WTC11 (cell line): ENCODE results near the gene LRRFIP2. TPM values are rescaled to one million over a fixed set of nuclear protein-coding genes. Genes with fewer than 3 reads are reported as not detected.

Experiments
- ATAC-seq: fragments of 200-7000 bp; cut with Tn5 transposase; 2 replicates; pipeline ENCODE4 v1.10.0; 2021; ENCODE audit warnings: mild to moderate bottlenecking, moderate library complexity
- CTCF ChIA-PET: fragments of 300-600 bp; sonication (Branson Sonifier 250); formaldehyde crosslinking; loops from one replicate; lab custom pipeline; 2021; ENCODE audit warnings: antibody characterized with exemption; lab: Charles Lee
- POLR2A ChIA-PET: fragments of 350-600 bp; sonication (Branson Sonifier 250); formaldehyde crosslinking; loops from one replicate; lab custom pipeline; 2021; ENCODE audit warnings: antibody characterized with exemption; lab: Charles Lee
- DNase-seq: peaks from one replicate; pipeline ENCODE4 v3.0.0; 2021; ENCODE audit warnings: low spot score
- H3K27ac Mint-ChIP-seq: 2 replicates; pipeline ENCODE4 v1.8.0; 2021; ENCODE audit warnings: mixed read lengths
- H3K27me3 Mint-ChIP-seq: 2 replicates; pipeline ENCODE4 v1.8.0; 2021; ENCODE audit warnings: low read depth, mild to moderate bottlenecking, moderate library complexity, mixed read lengths
- H3K36me3 Mint-ChIP-seq: 2 replicates; pipeline ENCODE4 v1.8.0; 2021; ENCODE audit warnings: mixed read lengths
- H3K4me1 Mint-ChIP-seq: 2 replicates; pipeline ENCODE4 v1.8.0; 2022; ENCODE audit warnings: mixed read lengths
- H3K4me3 Mint-ChIP-seq: 2 replicates; pipeline ENCODE4 v1.8.0; 2021; ENCODE audit warnings: mild to moderate bottlenecking, moderate library complexity, mixed read lengths
- H3K9me3 Mint-ChIP-seq: 2 replicates; pipeline ENCODE4 v1.8.0; 2021; ENCODE audit warnings: mixed read lengths
- ARID4B ChIP-seq: sonication (generic); formaldehyde crosslinking; IDR thresholded peaks from 2 replicates; pipeline ENCODE4 v1.8.0; 2023; ENCODE audit warnings: missing genetic modification reagents, mild to moderate bottlenecking, borderline replicate concordance
- CDX4 ChIP-seq: fragments of 250-450 bp; sonication (Bioruptor Pico); IDR thresholded peaks from 2 replicates; pipeline ENCODE4 v1.9.0; 2021; ENCODE audit warnings: moderate library complexity, mild to moderate bottlenecking, inconsistent platforms, borderline replicate concordance
- E2F1 ChIP-seq: sonication (generic); formaldehyde crosslinking; IDR thresholded peaks from 2 replicates; pipeline ENCODE4 v1.8.0; 2022; ENCODE audit warnings: mild to moderate bottlenecking, missing genetic modification reagents
- E2F4 ChIP-seq: sonication (generic); formaldehyde crosslinking; IDR thresholded peaks from 2 replicates; pipeline ENCODE4 v1.8.1; 2022; ENCODE audit warnings: low read depth, mild to moderate bottlenecking, moderate library complexity, missing genetic modification reagents, borderline replicate concordance
- E2F5 ChIP-seq: sonication (generic); formaldehyde crosslinking; IDR thresholded peaks from 2 replicates; pipeline ENCODE4 v1.8.1; 2022; ENCODE audit warnings: mild to moderate bottlenecking, moderate library complexity, missing genetic modification reagents
- ETV6 ChIP-seq: sonication (generic); formaldehyde crosslinking; IDR thresholded peaks from 2 replicates; pipeline ENCODE4 v1.8.1; 2022; ENCODE audit warnings: mild to moderate bottlenecking, missing genetic modification reagents
- FOXJ3 ChIP-seq: sonication (generic); formaldehyde crosslinking; IDR thresholded peaks from 2 replicates; pipeline ENCODE4 v1.9.0; 2021; ENCODE audit warnings: missing genetic modification reagents, mild to moderate bottlenecking, borderline replicate concordance
- GRHL2 ChIP-seq: fragments of 250-450 bp; sonication (Bioruptor Pico); IDR thresholded peaks from 2 replicates; pipeline ENCODE4 v1.8.0; 2022; ENCODE audit warnings: mild to moderate bottlenecking, moderate library complexity; ENCODE audit not compliant: insufficient replicate concordance, severe bottlenecking
- IRF1 ChIP-seq: sonication (generic); formaldehyde crosslinking; IDR thresholded peaks from 2 replicates; pipeline ENCODE4 v1.8.0; 2023; ENCODE audit warnings: missing genetic modification reagents
- MYBL2 ChIP-seq: sonication (generic); formaldehyde crosslinking; IDR thresholded peaks from 2 replicates; pipeline ENCODE4 v1.8.1; 2023; ENCODE audit warnings: mild to moderate bottlenecking, moderate library complexity, missing genetic modification reagents
- NFYB ChIP-seq: sonication (generic); formaldehyde crosslinking; conservative IDR thresholded peaks from 2 replicates; pipeline ENCODE4 v1.8.0; 2022; ENCODE audit warnings: low read depth, missing genetic modification reagents
- PRDM15 ChIP-seq: sonication (generic); formaldehyde crosslinking; IDR thresholded peaks from 2 replicates; pipeline ENCODE4 v1.8.0; 2022; ENCODE audit warnings: missing genetic modification reagents
- SMAD4 ChIP-seq: sonication (generic); formaldehyde crosslinking; IDR thresholded peaks from 2 replicates; pipeline ENCODE4 v1.8.0; 2022; ENCODE audit warnings: mild to moderate bottlenecking, missing genetic modification reagents
- TEAD1 ChIP-seq: sonication (generic); formaldehyde crosslinking; IDR thresholded peaks from 2 replicates; pipeline ENCODE4 v1.8.0; 2022; ENCODE audit warnings: mild to moderate bottlenecking, missing genetic modification reagents
- ZMAT4 ChIP-seq: fragments of 250-450 bp; sonication (Bioruptor Pico); IDR thresholded peaks from 2 replicates; pipeline ENCODE4 v1.9.0; 2021; ENCODE audit warnings: mild to moderate bottlenecking
- ZNF219 ChIP-seq: sonication (generic); formaldehyde crosslinking; IDR thresholded peaks from 2 replicates; pipeline ENCODE4 v1.8.0; 2023; ENCODE audit warnings: missing genetic modification reagents, mild to moderate bottlenecking, borderline replicate concordance
- ZNF263 ChIP-seq: sonication (generic); formaldehyde crosslinking; IDR thresholded peaks from 2 replicates; pipeline ENCODE4 v1.8.1; 2022; ENCODE audit warnings: low read depth, mild to moderate bottlenecking, moderate library complexity, missing genetic modification reagents
- ZNF423 ChIP-seq: fragments of 250-450 bp; sonication (Bioruptor Pico); IDR thresholded peaks from 2 replicates; pipeline ENCODE4 v2.1.2; 2022; ENCODE audit warnings: mild to moderate bottlenecking, moderate library complexity
- ZNF512 ChIP-seq: sonication (generic); formaldehyde crosslinking; IDR thresholded peaks from 2 replicates; pipeline ENCODE4 v1.8.1; 2022; ENCODE audit warnings: missing genetic modification reagents, borderline replicate concordance
- ZNF671 ChIP-seq: fragments of 250-450 bp; sonication (Bioruptor Pico); IDR thresholded peaks from 2 replicates; pipeline ENCODE4 v1.8.0; 2021; ENCODE audit warnings: mild to moderate bottlenecking
- total RNA-seq: library from RNA; stranded (reverse); gene quantifications from 3 replicates; pipeline ENCODE4 v1.2.3, GENCODE V29; 2021

Gene LRRFIP2
- total RNA-seq, 1 experiment from 2014 or later, result 23.7 TPM

GRCh38 chr3:37039161-37039846 lies 135.1 kb downstream of the LRRFIP2 start:
- POLR2A ChIA-PET, result no interaction called here
- Mint-ChIP-seq H3K4me1 (no peaks in the 10 kb centered on the region), H3K36me3 (peaks cover 49% of the 10 kb centered on the region), H3K27me3 (no peaks in the 10 kb centered on the region), H3K9me3 (peaks cover 3% of the 10 kb centered on the region; the same call in 1 of the 2 replicates), H3K4me3 (no peak overlapping the region), H3K27ac (no peak overlapping the region)
- no peak for ATAC-seq
- no peak for DNase-seq
- TF ChIP-seq ZNF512 (CRISPR knock-in tag), result no peak
- TF ChIP-seq E2F5 (CRISPR knock-in tag), result no peak
- TF ChIP-seq FOXJ3 (CRISPR knock-in tag), result no peak
- TF ChIP-seq ZNF219, result no peak
- TF ChIP-seq SMAD4 (CRISPR knock-in tag), result no peak
- TF ChIP-seq E2F4 (CRISPR knock-in tag), result no peak
- no peak for TF ChIP-seq ZMAT4 (CRISPR knock-in tag)
- TF ChIP-seq NFYB (CRISPR knock-in tag), result no peak
- no peak for TF ChIP-seq MYBL2 (CRISPR knock-in tag)
- no peak for TF ChIP-seq PRDM15 (CRISPR knock-in tag)
- no peak for TF ChIP-seq ZNF423 (CRISPR knock-in tag)
- TF ChIP-seq IRF1, result no peak
- no peak for TF ChIP-seq E2F1 (CRISPR knock-in tag)
- no peak for TF ChIP-seq CDX4 (CRISPR knock-in tag)
- TF ChIP-seq GRHL2 (CRISPR knock-in tag), result no peak
- no peak for TF ChIP-seq ETV6 (CRISPR knock-in tag)
- TF ChIP-seq ZNF671 (CRISPR knock-in tag), result no peak
- TF ChIP-seq ZNF263 (CRISPR knock-in tag), result no peak
- TF ChIP-seq ARID4B, result no peak
- TF ChIP-seq TEAD1 (CRISPR knock-in tag), result no peak
- CTCF ChIA-PET, result no interaction called here
